ENCODE measurements around the gene B3GAT2.
"Not testable (repeated sequence)": the region's sequence is repeated elsewhere in the genome, so short reads cannot be mapped to it uniquely, and the experiment has no call there.

The B3GAT2 gene, protein sequence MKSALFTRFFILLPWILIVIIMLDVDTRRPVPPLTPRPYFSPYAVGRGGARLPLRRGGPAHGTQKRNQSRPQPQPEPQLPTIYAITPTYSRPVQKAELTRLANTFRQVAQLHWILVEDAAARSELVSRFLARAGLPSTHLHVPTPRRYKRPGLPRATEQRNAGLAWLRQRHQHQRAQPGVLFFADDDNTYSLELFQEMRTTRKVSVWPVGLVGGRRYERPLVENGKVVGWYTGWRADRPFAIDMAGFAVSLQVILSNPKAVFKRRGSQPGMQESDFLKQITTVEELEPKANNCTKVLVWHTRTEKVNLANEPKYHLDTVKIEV

DNA sequence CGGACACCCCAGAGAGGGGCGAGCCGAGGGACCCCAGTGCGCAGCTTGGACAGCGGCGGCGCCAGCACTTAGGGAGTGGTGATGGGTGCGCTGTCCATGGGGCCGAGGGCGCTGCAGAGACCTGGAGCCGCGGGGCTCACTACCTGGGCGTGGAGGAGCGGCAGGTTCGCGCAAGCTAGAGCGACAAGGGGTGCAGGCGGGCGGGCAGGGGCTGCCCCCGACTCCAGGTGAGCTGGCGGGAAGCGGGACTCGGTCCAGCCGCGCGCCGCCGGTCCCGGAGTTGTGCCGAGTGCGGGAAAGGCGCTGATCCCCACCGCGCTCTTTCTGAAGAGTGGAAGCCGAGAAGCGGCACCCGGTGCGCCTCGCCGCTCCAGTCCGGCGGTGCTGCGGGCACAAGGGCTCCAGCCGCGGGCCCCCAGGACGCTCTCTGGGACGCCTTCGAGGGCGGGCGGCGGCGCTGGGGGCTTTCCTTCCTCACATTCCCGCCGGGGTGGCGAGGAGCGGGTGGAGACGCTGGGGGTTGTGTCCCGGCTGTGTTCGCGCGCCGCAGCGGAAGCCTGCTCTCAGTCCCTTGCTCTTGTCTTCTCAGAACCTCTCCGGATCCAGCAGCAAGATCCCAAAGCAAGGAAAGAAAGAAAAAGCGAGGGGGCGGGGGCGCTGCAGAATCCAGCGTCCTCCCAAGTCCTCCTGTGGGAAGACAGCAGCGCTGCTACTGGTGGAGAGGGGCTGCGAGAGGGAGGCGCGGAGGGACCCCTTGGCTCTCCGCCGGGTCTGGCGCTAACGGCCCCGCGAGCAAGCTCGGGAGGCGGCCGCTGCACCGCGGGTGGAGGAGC, at the start of gene B3GAT2:
B3GAT2 (minus strand) TSS at position 610 of the 833 bp plus-strand sequence. CDS start 631 bp downstream, outside the sequence.
- peak; percentile 16 for DNase-seq

DNA sequence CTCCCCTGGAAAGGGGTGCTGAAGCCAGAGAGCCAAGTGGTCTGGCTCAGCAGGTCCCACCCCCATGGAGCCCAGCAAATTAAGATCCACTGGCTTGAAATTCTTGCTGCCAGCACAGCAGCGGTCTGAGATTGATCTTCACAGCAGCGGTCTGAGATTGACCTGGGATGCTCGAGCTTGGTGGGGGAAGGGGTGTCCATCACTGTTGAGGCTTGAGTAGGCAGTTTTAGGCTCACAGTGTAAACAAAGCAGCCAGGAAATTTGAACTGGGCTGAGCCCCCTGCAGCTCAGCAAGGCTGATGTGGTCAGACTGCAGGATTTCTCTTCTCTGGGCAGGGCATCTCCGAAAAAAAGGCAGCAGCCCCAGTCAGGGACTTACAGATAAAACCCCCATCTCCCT, 41.3 kb upstream of the B3GAT2 start:
- DNase-seq, result no peak

DNA sequence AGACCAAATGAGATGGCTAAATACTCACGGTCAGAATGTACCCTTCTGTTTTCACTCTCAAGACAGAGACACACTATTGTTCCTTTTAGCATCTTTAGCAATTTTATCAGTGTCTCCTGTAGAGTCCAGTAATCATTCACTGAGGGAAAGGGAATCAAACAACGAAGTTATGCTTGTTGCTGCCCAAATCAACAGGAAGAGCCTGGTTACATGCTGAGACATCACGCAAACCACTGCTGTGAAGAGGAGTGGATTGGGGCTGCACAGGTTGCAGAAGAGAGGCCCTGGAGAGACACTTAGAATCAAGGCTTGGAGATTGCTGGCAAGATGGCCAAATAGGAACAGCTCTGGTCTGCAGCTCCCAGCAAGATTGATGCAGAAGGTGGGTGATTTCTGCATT, 40.5 kb upstream of the B3GAT2 start:
- DNase-seq, result no peak

DNA sequence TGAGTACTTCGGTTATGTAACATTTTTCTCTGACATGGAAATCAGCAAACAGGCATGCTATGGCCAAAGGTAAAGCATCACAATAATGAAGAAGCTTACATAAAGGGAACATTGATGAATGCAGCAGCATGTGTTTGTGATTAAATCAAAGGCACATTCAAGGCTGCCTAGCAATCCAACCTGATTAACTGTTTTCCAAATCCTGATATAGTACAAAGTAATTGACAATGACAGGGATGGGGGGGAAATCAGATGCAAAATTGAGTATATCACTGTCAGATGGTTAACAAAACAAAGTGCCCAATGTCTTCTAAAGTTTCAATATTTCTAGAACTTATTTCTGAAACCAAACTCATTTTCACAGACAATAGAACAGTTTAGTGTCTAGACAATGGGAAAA, 39.2 kb upstream of the B3GAT2 start:
- no peak for DNase-seq

DNA sequence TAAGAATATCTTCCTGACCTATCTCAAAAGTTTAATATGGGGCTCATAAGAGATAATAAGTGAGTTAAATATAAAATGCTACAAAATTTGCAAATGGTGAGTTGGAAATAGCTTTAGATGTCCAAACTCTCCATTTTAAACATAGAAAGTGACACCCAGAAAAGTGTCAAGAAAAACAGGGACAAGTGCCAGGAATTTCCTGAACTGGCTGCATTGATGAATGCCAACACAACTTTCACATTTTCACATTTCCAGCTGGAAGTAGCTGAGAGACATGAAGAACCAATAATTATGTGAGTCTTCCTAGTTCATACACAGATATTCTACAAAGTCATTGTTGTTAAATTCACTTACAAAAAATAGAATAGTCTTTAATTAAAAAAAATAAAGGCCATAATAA, 38.6 kb upstream of the B3GAT2 start:
- DNase-seq, result no peak

DNA sequence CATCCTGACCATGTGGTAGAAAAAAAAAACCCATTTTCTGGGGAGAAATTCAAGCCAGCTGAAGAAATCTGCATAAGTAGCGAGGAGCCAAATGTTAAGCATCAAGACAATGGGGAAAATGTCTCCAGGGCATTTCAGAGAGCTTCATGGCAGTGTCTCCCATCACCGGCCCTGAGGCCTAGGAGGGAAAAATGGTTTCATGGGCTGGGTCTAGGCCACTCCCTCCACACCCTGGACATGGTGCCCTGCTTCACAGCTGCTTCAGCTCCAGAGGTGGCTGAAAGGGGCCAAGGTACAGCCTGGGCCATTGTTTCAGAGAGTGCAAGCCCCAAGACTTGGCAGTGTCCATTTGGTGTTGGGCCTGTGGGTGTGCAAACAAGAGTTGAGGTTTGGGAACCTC, 34.4 kb upstream of the B3GAT2 start:
- no peak for DNase-seq

DNA sequence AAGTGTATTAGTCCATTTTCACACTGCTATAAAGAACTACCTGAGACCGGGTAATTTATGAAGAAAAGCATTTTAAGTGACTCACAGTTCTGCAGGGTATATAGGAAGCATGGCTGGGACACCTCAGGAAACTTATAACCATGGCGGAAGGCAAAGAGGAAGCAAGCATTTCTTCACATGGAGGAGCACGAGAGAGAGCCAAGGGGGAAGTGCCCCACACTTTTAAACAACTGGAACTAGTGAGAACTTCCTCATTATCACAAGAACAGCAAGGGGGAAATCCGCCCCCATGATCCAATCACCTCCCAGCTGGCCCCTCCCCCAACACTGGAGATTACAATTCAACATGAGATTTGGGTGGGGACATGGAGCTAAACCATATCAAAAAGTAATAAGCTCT, 28.3 kb upstream of the B3GAT2 start:
- DNase-seq, result no peak

DNA sequence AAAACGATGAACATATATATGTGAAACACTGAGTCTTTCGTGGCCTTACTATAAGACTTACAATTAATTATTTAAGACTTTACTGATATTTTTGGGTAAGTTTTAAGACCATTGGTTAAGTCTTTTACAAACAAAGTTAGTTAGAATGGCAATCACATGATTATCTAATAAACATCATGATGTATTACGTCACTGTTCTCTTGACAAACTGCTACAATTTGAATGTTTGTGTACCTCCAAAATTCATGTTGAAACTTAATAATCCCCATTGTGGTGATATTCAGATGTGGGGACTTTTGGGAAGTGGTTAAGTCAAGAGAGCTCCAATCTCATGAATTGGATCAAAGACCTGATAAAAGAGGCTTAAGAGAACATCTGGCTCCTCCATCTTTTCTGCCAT, 25.9 kb upstream of the B3GAT2 start:
- no peak for DNase-seq

DNA sequence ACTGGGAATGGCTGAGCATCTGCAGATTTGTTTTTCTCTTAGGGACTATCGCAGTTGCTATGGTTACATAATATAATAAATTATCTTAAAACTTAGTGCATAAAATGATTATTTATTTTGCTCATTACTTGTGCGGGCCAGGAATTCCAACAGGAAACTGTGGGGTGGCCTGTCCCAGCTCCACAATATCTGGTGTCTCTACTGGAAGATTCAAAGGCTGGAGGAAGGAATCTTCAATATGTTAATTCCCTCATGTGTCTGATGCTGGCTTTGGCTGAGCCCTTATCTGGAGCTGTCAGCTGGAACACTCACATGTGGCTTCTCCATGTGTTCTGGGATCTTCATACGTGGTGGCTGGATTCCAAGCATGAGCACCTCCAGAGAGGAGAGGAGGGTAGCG, 23.9 kb upstream of the B3GAT2 start:
- no peak for DNase-seq

DNA sequence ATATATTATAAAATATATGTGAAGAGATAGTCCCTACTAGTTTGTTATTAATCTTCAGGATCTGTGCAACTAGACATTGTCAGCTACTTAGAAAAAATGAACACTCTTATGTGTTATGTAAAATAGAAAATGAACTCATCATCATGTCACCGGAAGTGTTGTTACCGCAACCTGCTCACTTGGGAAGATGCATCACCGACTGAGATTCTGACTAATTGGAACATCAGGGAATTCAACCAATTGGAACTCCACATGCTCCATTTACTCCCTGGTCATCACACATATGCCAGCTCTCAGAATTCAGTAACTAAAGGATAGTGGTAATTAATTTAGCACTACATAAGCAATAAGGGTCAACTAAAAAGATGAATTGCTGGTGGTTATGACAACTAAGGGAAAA, 16.7 kb upstream of the B3GAT2 start:
- no peak for DNase-seq

DNA sequence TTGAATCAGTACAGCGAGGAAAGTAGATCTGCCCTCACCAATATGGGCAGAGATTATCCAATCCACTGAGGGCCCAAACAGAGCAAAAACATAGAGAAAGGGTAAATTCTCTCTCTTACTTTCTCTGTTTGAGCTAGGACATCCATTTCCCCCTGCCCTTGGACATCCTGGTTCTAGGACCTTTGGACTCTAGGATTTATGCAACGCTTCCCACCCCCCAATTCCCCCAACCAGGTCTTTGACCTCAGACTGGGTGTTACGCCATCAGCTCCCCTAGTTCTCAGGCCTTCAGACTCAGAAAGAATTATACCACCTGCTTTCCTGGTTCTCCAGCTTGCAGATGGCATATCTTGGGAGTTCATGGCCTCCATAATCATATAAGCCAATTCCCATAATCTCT, 10.2 kb upstream of the B3GAT2 start:
- DNase-seq, result no peak

DNA sequence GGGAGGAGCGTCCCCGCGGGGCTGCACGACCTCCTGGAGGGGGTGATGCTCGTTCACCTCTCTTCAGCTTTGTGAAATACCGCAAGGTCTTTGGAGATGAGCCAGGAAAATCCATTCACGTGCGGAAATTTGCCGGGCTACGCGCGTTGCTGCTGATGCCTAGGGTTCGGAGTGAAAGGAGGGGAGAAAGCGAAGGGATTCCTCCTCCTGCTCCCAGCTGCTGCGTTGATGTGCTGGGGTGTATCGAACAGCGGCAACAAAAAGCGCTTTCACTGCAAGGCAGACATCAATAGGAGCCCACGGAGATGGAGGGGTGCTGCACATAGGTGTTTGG, 391 bp upstream of the B3GAT2 start:
- DNase-seq, result no peak

DNA sequence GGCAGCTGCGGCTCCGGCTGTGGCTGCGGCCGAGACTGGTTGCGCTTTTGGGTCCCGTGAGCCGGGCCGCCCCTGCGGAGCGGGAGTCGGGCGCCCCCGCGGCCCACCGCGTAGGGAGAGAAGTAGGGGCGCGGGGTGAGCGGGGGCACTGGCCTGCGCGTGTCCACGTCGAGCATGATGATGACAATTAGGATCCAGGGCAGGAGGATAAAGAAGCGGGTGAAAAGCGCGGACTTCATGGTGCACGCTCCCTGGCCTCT, 739 bp downstream of the B3GAT2 start:
- no peak for DNase-seq

DNA sequence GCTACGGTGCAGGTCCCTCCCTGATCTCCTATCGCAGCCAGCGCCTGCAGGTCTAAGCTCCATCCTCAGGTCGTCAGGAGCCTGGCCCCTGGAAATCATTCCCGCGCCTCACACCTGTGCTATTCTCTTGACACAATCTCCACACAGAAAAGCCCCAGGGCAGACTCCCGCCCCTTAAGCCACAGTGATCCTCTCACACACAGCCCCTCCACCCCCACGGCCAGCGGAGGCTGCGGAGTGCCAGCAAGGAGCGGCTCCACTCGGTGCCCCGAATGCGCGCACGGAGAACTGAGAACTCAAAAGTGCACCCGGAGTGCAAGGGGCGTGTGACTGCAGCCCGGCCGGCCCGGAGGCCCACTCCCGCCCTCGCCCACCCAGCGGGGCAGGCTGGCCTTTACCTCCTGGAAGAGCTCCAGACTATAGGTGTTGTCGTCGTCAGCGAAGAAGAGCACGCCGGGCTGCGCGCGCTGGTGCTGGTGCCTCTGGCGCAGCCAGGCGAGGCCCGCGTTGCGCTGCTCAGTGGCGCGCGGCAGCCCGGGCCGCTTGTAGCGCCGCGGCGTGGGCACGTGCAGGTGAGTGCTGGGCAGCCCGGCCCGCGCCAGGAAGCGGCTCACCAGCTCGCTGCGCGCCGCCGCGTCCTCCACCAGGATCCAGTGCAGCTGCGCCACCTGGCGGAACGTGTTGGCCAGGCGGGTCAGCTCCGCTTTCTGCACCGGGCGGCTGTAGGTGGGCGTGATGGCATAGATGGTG, 1.2 kb downstream of the B3GAT2 start:
- peak; percentile 38 for DNase-seq

DNA sequence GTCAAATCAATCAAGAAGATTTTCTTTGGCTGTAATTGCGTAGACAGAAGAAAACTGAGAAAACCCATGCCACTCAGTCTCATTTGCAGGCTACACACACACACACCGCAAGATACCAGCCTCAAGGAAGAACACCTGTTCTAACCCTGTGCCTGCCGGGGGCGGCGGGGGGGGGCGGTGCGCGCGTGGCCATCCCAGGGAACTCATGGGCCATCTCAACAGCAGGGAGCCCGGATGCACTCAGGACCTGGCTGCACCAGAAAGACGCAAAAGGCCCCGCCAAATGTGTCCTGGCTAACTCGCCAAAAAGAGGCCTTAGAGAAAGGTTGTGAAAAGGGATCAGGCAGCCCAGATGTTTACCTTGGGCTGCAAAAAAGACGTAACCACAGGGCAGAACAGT, 2.1 kb downstream of the B3GAT2 start:
- no peak for DNase-seq

DNA sequence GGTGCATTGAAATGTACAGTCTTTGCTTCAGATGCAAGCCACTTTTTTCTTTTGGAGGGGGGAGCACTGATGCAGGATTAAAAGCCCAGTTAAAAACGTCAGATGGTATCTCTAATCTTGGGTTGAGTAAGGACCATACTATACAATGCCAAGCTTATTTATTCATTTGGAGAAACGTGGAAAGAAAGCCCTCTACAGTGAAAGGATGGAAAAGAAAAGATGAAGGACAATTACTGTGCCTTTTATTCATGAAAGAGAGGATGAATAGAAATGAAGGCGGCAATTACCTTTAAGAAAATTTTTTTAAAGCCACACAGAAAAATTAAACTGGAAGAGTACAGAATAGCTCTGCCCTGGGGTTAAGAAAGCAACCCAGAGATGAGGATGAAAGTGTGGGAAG, 2.7 kb downstream of the B3GAT2 start:
- no peak for DNase-seq

DNA sequence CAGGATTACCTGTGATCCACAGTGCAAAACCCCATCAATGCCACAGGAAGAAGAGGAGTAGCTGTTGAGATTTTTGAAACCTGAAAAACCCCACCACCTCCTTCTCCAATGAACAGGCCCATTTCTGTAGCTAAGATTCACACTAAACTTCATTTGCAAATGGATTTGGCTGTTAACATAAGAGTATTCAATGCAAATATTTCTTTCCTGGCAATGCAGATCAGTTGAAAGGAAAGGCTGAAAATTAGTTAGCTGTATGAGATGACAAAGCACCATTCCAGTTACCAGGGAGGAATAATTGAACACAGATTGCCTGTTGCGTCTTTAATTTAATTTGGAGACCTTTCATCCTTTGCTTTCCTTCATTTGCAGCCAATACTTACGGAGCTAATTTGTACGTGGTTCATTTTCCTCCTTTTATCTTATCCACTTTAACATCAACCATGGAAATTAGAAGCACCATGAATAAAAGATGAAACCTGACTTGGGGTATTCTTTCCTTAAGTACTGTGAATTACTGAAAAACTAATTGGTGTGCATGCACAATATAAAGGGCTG, 4.2 kb downstream of the B3GAT2 start:
- no peak for DNase-seq

DNA sequence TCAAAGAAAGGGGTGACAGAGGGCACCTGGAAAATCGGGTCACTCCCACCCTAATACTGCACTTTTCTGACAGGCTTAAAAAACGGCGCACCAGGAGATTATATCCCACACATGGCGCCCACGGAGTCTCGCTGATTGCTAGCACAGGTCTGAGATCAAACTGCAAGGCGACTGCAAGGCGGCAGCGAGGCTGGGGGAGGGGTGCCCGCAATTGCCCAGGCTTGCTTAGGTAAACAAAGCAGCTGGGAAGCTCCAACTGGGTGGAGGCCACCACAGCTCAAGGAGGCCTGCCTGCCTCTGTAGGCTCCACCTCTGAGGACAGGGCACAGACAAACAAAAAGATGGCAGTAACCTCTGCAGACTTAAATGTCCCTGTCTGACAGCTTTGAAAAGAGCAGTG, 12.5 kb downstream of the B3GAT2 start:
- not testable (repeated sequence) for DNase-seq

DNA sequence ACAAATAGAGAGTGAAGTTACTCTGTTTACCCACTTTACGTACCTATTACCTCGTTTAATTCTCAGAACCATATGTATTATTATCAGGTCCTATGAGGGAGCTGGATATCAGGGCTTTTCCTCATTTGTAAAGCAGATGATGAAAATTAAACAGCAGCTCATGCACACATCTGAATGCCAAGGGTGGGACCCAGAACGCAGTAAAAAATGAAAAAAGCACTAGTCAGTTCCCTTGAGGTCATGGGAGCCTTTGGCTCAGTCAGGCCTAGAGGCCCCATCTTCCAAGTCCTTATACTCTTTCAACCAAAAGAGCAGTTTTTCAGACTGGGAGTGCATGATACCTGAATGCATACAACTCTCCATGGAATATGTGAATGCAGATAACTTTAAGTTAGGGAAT, 23.0 kb downstream of the B3GAT2 start:
- no peak for DNase-seq

DNA sequence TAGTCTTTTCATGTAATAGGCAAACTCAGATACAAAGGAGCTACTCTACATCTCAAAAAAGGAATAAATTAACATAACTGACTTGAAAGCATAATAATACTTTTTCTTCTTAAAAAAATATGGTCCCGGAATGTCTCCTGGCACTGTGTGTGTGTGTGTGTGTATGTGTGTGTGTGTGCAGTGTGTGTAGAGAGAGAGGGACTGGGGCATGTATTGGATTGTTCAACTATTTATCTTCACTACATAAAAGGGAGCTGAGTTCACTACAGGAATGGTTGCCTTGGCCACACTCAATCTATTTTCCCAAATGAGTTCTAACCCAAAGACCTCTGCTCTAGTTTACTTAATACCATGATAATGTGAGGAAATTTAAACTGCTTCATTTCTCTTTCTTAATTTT, 51.1 kb downstream of the B3GAT2 start:
- no peak for DNase-seq

DNA sequence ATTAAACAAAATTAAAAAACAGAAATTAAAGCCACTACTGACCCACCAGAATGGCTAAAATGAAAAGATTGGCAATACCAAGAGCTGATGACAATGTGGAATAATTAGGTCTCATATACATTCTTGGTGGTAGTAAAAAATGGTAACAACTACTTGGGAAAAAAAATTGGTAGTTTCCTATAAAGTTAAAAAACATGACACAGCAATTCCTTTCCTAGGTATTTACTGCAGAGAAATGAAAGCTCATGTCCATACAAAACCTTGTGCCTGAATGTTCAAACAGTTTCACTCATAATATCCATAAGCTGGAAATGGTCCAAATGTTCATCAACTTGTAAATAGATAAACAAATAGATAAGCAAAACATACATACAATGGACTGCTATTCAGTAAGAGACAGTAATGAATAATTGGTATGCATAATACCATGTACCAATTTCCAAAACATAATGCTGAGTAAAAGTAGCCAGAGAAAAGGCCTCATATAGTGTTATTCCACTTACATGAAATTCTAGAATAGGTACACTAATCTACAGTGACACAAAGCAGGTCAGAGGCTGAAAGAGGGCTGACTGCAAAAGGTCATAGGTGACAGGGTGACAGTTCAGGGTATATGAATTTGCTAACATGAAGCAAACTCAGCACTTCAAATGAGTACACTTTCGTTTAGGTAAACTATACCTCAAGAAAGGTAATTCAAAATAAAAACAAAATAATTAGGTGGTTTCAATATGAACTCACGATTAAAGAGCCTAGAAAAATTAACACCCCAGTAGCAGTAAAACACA, 53.0 kb downstream of the B3GAT2 start:
- DNase-seq, result no peak

DNA sequence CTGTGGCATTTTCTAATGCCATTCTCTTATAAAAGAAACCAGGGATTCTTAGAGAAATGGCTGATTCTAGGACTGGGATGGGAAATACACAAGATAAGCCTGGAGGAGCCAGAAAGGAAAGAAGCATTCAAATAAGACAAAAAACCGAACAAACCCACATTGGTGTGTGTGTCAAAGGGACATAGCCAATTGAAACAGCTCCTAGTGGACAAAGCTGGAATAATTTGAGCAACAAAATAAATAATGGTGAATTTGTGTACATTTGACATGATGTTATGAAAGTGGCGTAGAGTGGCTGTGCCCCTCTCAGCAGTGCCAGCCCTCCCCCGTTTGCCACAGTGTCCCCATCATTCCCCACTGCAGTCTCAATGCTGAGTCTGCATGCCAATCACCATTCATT, 55.5 kb downstream of the B3GAT2 start:
- DNase-seq, result no peak

DNA sequence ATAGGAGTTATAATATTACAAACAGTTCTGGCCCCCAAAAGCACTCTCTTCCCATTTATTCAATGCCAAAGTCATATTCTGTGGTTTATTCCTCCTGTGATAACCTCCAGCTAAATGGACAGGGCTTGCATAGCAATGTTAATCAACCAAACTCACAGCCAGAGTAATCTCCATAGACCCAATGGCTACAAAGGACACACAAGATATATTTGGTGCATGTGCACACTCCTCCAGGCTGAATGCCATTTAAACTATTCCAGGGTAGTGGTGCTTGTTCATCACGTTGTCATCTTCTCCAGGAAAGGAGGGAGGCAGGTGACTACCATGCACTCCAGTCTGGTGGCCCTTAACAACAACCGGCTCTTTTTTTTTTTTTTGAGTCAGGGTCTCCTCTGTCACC, 56.8 kb downstream of the B3GAT2 start:
- no peak for DNase-seq

Measured in NCI-H524 treated with DMSO at 0.1 percent for 48 hours (cell line).